Liver (tissue), 9 donors: Measurements from ENCODE around the gene TMEM42. TPM values are rescaled to one million over a fixed set of nuclear protein-coding genes. Genes with fewer than 3 reads are reported as not detected.

Experiments used
- DNase-seq: peaks from one replicate; pipeline ENCODE4 v3.0.0-alpha.2; 2017; ENCODE audit warnings: low spot score
- H3K27ac ChIP-seq, 2 donors: one replicate each; pipeline ENCODE4 v1.7.0; 2013; ENCODE audit warnings: inconsistent platforms in 2 of 2, low read length in 2 of 2, control low read depth in 1 of 2, low read depth in 1 of 2, mild to moderate bottlenecking in 1 of 2
- H3K27me3 ChIP-seq, 4 donors: one replicate each; pipeline versions ENCODE4 v1.6.1 to v1.7.0; 2013; ENCODE audit warnings: low read length in 3 of 4, inconsistent platforms in 1 of 4, mild to moderate bottlenecking in 1 of 4, moderate library complexity in 1 of 4; ENCODE audit not compliant: control insufficient read depth in 4 of 4, insufficient read depth in 4 of 4
- H3K36me3 ChIP-seq, 4 donors: one replicate each; pipeline versions ENCODE4 v1.6.1 to v1.7.0; 2013; ENCODE audit warnings: low read length in 3 of 4, mild to moderate bottlenecking in 3 of 4, low read depth in 1 of 4, moderate library complexity in 1 of 4; ENCODE audit not compliant: control insufficient read depth in 4 of 4, insufficient read depth in 3 of 4
- H3K4me1 ChIP-seq, 4 donors: one replicate each; pipeline versions ENCODE4 v1.6.1 to v1.7.0; 2013; ENCODE audit warnings: low read length in 3 of 4, mild to moderate bottlenecking in 3 of 4, moderate library complexity in 1 of 4; ENCODE audit not compliant: control insufficient read depth in 4 of 4, insufficient read depth in 4 of 4
- H3K4me3 ChIP-seq, 3 donors: one replicate each; pipeline versions ENCODE4 v1.6.1 to v1.7.0; 2013; ENCODE audit warnings: low read length in 3 of 3, control low read depth in 1 of 3, low read depth in 1 of 3, mild to moderate bottlenecking in 1 of 3
- H3K9ac ChIP-seq, 2 donors: one replicate each; pipeline ENCODE4 v1.7.0; 2013; ENCODE audit warnings: low read length in 2 of 2, mild to moderate bottlenecking in 2 of 2, moderate library complexity in 2 of 2, control low read depth in 1 of 2, low read depth in 1 of 2
- H3K9me3 ChIP-seq, 4 donors: one replicate each; pipeline versions ENCODE4 v1.6.1 to v1.7.0; 2013; ENCODE audit warnings: low read length in 3 of 4; ENCODE audit not compliant: control insufficient read depth in 4 of 4
- ATF3 ChIP-seq: IDR thresholded peaks from 2 replicates; pipeline ENCODE4 v1.6.1; 2016; ENCODE audit warnings: antibody characterized with exemption
- CTCF ChIP-seq: fragments of 150-350 bp; IDR thresholded peaks from 2 replicates; pipeline ENCODE4 v1.5.1; 2017; ENCODE audit warnings: improper control_type of control experiment, low read depth, low read length; ENCODE audit not compliant: missing input control
- EGR1 ChIP-seq, 2 donors: IDR thresholded peaks; 2 replicates each; pipeline ENCODE4 v1.6.1; 2016 to 2018; ENCODE audit warnings: antibody characterized with exemption in 2 of 2, low read depth in 2 of 2
- FOXA1 ChIP-seq: IDR thresholded peaks from 2 replicates; pipeline ENCODE4 v1.6.1; 2016; ENCODE audit warnings: antibody characterized with exemption
- FOXA2 ChIP-seq: IDR thresholded peaks from 2 replicates; pipeline ENCODE4 v1.6.1; 2016; ENCODE audit warnings: antibody characterized with exemption
- GABPA ChIP-seq, 2 donors: IDR thresholded peaks in 1 of 2; conservative IDR thresholded peaks in 1 of 2; 2 replicates each; pipeline ENCODE4 v1.6.1; 2016; ENCODE audit warnings: antibody characterized with exemption in 2 of 2, mild to moderate bottlenecking in 1 of 2, moderate library complexity in 1 of 2
- HNF4A ChIP-seq, 2 donors: conservative IDR thresholded peaks; 2 replicates each; pipeline ENCODE4 v1.6.1; 2016; ENCODE audit warnings: antibody characterized with exemption in 2 of 2, mild to moderate bottlenecking in 2 of 2
- HNF4G ChIP-seq: IDR thresholded peaks from 2 replicates; pipeline ENCODE4 v1.6.1; 2016; ENCODE audit warnings: antibody characterized with exemption
- JUND ChIP-seq, 2 donors: IDR thresholded peaks; 2 replicates each; pipeline ENCODE4 v1.6.1; 2016; ENCODE audit warnings: antibody characterized with exemption in 2 of 2
- MAX ChIP-seq: IDR thresholded peaks from 2 replicates; pipeline ENCODE4 v1.6.1; 2016; ENCODE audit warnings: antibody characterized with exemption
- NR2F2 ChIP-seq: IDR thresholded peaks from 2 replicates; pipeline ENCODE4 v1.6.1; 2016; ENCODE audit warnings: antibody characterized with exemption
- RAD21 ChIP-seq, 2 donors: IDR thresholded peaks; 2 replicates each; pipeline ENCODE4 v1.6.1; 2016; ENCODE audit warnings: antibody characterized with exemption in 2 of 2, mild to moderate bottlenecking in 2 of 2
- REST ChIP-seq: IDR thresholded peaks from 2 replicates; pipeline ENCODE4 v1.6.1; 2016; ENCODE audit warnings: antibody characterized with exemption, mild to moderate bottlenecking
- RXRA ChIP-seq, 2 donors: IDR thresholded peaks; 2 replicates each; pipeline ENCODE4 v1.6.1; 2017 to 2018; ENCODE audit warnings: antibody characterized with exemption in 2 of 2, mild to moderate bottlenecking in 1 of 2
- SP1 ChIP-seq: IDR thresholded peaks from 2 replicates; pipeline ENCODE4 v1.6.1; 2018; ENCODE audit warnings: antibody characterized with exemption, mild to moderate bottlenecking
- TAF1 ChIP-seq: conservative IDR thresholded peaks from 2 replicates; pipeline ENCODE4 v1.6.1; 2016; ENCODE audit warnings: antibody characterized with exemption, mild to moderate bottlenecking
- YY1 ChIP-seq: IDR thresholded peaks from 2 replicates; pipeline ENCODE4 v1.6.1; 2016; ENCODE audit warnings: antibody characterized with exemption, mild to moderate bottlenecking
- ZBTB33 ChIP-seq: IDR thresholded peaks from 2 replicates; pipeline ENCODE4 v1.6.1; 2016; ENCODE audit warnings: antibody characterized with exemption
- WGBS: extraction: QIAGEN DNeasy Blood & Tissue Kit; methylation state at CpG from one replicate; pipeline ENCODE4 v1.1.7; 2013; 5-methylcytosine and 5-hydroxymethylcytosine counted together
- polyA plus RNA-seq, 2 donors: library from polyadenylated mRNA; stranded (reverse) in 1 of 2; unstranded in 1 of 2; fragments of 200-250 nt in 1 of 2; fragments of >200 nt in 1 of 2; fragmentation: Nextera tagmentation in 1 of 2; extraction: Ambion mirVana in 1 of 2; gene quantifications; one replicate each; pipeline versions ENCODE4 v1.2.1 to v1.2.3, GENCODE V29; 2013 to 2015
- total RNA-seq, 2 donors: library from RNA; depleted of rRNA; stranded (reverse); fragments of >200 nt; gene quantifications; one replicate each; pipeline ENCODE4 v1.2.3, GENCODE V29; 2014
- donor health status: healthy.
- donor health status: healthy.
- donor health status: healthy.
- donor health status: healthy.
- donor health status: healthy.

TMEM42 gene
- total and polyA plus RNA-seq, 4 donors, result 5.8 to 9.9 (median 8.1) TPM

- Histone ChIP-seq H3K4me3 (no peak overlapping the region), H3K36me3 (no peaks in the 10 kb centered on the region), H3K9ac (no peak overlapping the region), H3K4me1 (no peaks in the 10 kb centered on the region), H3K27me3 (no peaks in the 10 kb centered on the region), H3K27ac (no peak overlapping the region), H3K9me3 (no peaks in the 10 kb centered on the region)
- 84% methylated on average over 2 of the region's 2 CpGs for WGBS
- TF ChIP-seq HNF4A (conservative IDR thresholded peaks at IDR 0.05) (no peak), YY1 (no peak), FOXA2 (no peak), TAF1 (no peak), SP1 (no peak), ZBTB33 (no peak), RAD21 (IDR thresholded peaks at IDR 0.05) (no peak), RXRA (IDR thresholded peaks at IDR 0.05) (no peak), ATF3 (no peak), EGR1 (IDR thresholded peaks at IDR 0.05; ENCODE audit: low read depth in 2 of 2) (no peak), JUND (IDR thresholded peaks at IDR 0.05) (no peak), FOXA1 (no peak), HNF4G (no peak), REST (no peak), MAX (no peak), GABPA (IDR thresholded peaks at IDR 0.05 in 1 of 2, conservative IDR thresholded peaks at IDR 0.05 in 1 of 2) (no peak), CTCF (no peak), NR2F2 (no peak)
- no peak for DNase-seq
These were observed 34.7 kb downstream of the TMEM42 start for GRCh38 chr3:44896440-44896839.
